ENCODE measurements around the gene POU6F2. TPM values are rescaled to one million over a fixed set of nuclear protein-coding genes. Genes with fewer than 3 reads are reported as not detected.

POU6F2 gene
- total RNA-seq, 3 donors from 2014 or later: under 0.01 TPM; not detected in 2

DNA sequence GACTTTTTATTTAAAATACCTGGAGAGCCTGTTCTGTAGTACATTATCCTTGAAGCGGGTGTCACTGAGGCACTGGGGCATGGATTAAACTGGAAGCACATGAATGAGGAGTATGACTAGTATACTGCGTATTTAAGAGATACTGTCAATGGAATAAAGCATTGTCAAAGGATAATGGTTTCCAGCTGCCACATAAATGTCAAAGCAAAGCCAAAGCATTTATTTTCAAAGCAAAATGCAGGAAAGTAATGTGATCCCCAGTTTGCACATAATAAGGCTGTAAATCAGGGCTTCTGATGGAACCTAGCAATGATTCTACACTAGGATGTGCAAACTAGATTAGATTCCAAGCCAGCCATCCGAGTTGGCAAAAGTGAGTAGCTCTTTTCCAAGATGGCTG is 240.1 kb downstream of the POU6F2 start:
- TF ChIP-seq POLR2AphosphoS5 (IDR thresholded peaks at IDR 0.05) (no peak), POLR2A (IDR thresholded peaks at IDR 0.05) (no peak), CTCF (IDR thresholded peaks at IDR 0.05) (no peak)
- Histone ChIP-seq H3K27ac (no peak overlapping the region), H3K9me3 (no peaks in the 10 kb centered on the region), H3K4me3 (no peak overlapping the region), H3K36me3 (no peaks in the 10 kb centered on the region), H3K4me1 (no peaks in the 10 kb centered on the region), H3K27me3 (no peaks in the 10 kb centered on the region)
- intact Hi-C loops (cut with DNase I; ENCODE audit: low total_unique reads): no loop called here
- no peak for DNase-seq (ENCODE audit: low spot score in 2 of 2)

DNA sequence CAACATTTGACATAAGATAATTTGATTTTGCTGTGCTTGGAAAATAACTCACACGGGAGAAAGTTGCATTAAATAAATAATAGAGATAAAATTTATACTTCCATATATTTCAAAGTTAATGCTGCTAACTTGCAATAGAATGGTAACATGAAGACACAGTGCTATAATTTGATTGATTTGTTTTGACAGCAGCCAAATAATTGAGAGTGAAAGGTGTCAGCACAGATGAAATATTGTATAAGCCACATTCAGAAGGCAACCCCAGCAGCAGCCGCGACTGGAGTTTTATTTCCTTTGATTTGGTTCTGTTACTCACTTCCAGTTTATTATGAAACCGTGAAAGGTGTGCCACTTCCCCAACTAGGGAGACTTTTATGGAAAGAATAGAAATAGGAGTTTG is 242.2 kb downstream of the POU6F2 start:
- H3K36me3 ChIP-seq: no peaks in the 10 kb centered on the region
- H3K4me3 ChIP-seq: no peak overlapping the region
- no peaks in the 10 kb centered on the region for H3K27me3 ChIP-seq
- no peaks in the 10 kb centered on the region for H3K9me3 ChIP-seq
- H3K27ac ChIP-seq: no peak overlapping the region
- no peaks in the 10 kb centered on the region for H3K4me1 ChIP-seq
- TF ChIP-seq POLR2AphosphoS5 (IDR thresholded peaks at IDR 0.05) (no peak), CTCF (IDR thresholded peaks at IDR 0.05) (no peak), POLR2A (IDR thresholded peaks at IDR 0.05) (no peak)
- intact Hi-C loops (cut with DNase I; ENCODE audit: low total_unique reads): no loop called here
- DNase-seq (ENCODE audit: low spot score in 2 of 2): no peak

DNA sequence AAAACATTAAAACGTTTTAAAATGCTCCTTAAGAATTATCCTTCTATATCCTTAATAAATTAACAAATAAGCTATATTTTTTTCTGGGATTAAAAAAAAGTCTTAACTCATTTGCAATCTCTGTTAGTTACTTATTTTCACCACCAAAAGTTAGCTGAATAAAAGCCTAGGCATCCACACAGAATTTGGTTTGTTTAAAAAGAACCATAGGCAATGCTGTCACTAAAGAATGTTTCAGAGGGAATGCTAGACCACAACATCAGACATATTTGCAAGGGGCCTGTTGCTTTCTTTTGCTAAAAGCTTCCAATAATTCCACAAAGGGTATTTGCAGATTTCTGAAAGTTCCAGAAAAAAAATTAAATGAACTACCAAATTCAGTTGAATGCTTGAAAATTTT is 244.2 kb downstream of the POU6F2 start:
- Histone ChIP-seq H3K27me3 (no peaks in the 10 kb centered on the region), H3K36me3 (no peaks in the 10 kb centered on the region), H3K4me3 (no peak overlapping the region), H3K9me3 (no peaks in the 10 kb centered on the region), H3K4me1 (no peaks in the 10 kb centered on the region), H3K27ac (no peak overlapping the region)
- TF ChIP-seq POLR2A (IDR thresholded peaks at IDR 0.05) (no peak), POLR2AphosphoS5 (IDR thresholded peaks at IDR 0.05) (no peak), CTCF (IDR thresholded peaks at IDR 0.05) (no peak)
- intact Hi-C loops (cut with DNase I; ENCODE audit: low total_unique reads): no loop called here
- no peak for DNase-seq (ENCODE audit: low spot score in 2 of 2)

DNA sequence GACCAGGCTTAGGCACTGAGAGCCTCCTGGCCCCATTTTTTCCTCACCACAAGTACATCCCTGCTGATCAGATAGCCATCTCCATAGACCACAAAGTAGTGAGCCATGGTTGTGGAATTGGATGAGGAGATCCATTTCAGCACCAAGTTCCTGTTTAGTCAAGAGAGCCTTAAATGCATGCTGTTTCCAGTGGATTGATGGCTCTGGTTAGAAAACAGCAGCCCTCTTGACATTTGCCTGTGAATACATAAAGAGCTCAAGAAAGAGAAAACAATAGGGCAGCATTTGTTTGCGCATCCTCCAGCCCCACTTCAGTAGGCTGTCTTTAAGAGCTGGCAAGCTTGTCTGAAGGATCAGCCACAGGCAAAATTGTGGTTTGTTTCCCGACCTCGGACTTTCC is 251.2 kb downstream of the POU6F2 start:
- H3K27me3 ChIP-seq: no peaks in the 10 kb centered on the region
- no peaks in the 10 kb centered on the region for H3K4me1 ChIP-seq
- TF ChIP-seq CTCF (IDR thresholded peaks at IDR 0.05): no peak
- no peak for TF ChIP-seq POLR2A (IDR thresholded peaks at IDR 0.05)
- TF ChIP-seq POLR2AphosphoS5 (IDR thresholded peaks at IDR 0.05): no peak
- no peak overlapping the region for H3K4me3 ChIP-seq
- intact Hi-C loops (cut with DNase I; ENCODE audit: low total_unique reads): no loop called here
- H3K27ac ChIP-seq: no peak overlapping the region
- no peaks in the 10 kb centered on the region for H3K9me3 ChIP-seq
- no peaks in the 10 kb centered on the region for H3K36me3 ChIP-seq
- DNase-seq (ENCODE audit: low spot score in 2 of 2): no peak

DNA sequence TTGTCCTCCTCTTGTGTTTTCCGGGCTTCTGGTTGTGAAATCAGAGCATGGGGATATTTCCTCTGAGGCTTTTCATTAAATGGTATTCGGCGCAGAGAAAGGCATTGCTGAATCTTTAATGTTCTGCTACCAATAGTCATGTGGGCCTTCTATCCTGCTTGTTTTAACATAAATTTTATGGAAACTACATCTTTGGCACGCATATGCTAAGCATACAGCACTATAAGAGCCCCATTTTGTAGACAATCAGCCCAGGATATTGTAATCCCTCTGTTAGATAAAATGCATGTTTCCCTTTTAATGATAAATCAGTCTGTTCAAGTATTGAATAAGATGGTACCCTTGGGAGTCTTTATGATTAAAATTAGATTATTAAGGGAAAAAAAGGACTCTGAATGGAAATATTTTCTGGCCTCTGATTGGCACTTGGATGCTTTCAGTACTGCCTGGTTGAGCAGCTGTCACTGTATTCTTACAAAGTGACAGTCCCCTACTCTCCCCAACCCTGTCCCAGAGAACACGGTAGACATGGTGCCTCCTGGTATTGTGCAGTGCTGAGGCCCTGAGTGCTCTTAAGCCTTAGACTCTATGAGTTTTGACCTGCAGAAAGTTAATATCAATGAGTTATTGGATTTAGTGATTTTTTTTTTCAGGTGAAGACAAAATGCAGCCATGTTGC is 256.3 kb downstream of the POU6F2 start:
- no peak overlapping the region for H3K4me3 ChIP-seq
- no peaks in the 10 kb centered on the region for H3K36me3 ChIP-seq
- intact Hi-C loops (cut with DNase I; ENCODE audit: low total_unique reads): no loop called here
- no peaks in the 10 kb centered on the region for H3K27me3 ChIP-seq
- H3K9me3 ChIP-seq: no peaks in the 10 kb centered on the region
- TF ChIP-seq POLR2A (IDR thresholded peaks at IDR 0.05): no peak
- no peak for TF ChIP-seq CTCF (IDR thresholded peaks at IDR 0.05)
- H3K27ac ChIP-seq: no peak overlapping the region
- DNase-seq (ENCODE audit: low spot score in 2 of 2): no peak
- H3K4me1 ChIP-seq: no peaks in the 10 kb centered on the region

Measured in breast epithelium (tissue), 4 donors.